ENCODE data around the gene COL4A3. TPM values are rescaled to one million over a fixed set of nuclear protein-coding genes. Genes with fewer than 3 reads are reported as not detected.

The COL4A3 gene
- total RNA-seq, 1 donor: not detected

DNA sequence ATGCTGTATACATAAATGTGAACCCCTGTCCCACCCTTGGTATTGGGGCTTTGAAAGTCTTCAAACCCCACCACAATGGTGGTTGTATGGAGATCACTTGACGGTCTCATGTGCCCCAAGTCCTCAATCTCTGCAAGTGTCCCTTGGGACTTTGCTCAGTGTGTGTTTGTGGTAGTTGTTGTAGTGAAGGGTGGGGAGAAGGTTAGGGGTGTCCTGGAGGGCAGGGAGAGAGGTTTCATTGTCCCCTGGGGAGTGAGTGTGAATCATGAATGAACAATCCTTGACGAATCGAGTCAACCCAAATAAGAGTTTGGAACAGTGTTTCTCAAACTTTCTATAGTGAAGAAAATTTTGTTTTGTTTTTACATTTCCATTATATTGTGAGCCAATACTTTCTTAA, 28.1 kb downstream of the COL4A3 start:
- TF ChIP-seq, protein P1, sequence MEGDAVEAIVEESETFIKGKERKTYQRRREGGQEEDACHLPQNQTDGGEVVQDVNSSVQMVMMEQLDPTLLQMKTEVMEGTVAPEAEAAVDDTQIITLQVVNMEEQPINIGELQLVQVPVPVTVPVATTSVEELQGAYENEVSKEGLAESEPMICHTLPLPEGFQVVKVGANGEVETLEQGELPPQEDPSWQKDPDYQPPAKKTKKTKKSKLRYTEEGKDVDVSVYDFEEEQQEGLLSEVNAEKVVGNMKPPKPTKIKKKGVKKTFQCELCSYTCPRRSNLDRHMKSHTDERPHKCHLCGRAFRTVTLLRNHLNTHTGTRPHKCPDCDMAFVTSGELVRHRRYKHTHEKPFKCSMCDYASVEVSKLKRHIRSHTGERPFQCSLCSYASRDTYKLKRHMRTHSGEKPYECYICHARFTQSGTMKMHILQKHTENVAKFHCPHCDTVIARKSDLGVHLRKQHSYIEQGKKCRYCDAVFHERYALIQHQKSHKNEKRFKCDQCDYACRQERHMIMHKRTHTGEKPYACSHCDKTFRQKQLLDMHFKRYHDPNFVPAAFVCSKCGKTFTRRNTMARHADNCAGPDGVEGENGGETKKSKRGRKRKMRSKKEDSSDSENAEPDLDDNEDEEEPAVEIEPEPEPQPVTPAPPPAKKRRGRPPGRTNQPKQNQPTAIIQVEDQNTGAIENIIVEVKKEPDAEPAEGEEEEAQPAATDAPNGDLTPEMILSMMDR (IDR thresholded peaks at IDR 0.05; ENCODE audit: extremely low read depth, low read depth, low read length): no peak
- Histone ChIP-seq H2AFZ (ENCODE audit: low read length) (no peak overlapping the region), H4K20me1 (ENCODE audit: insufficient read depth, low read length) (no peaks in the 10 kb centered on the region), H3K4me2 (ENCODE audit: insufficient read depth, low read length) (no peak overlapping the region), H3K27me3 (ENCODE audit: insufficient read depth, low read length) (no peaks in the 10 kb centered on the region), H3K27ac (ENCODE audit: low read depth, low read length) (no peak overlapping the region), H3K36me3 (ENCODE audit: insufficient read depth, low read length) (no peaks in the 10 kb centered on the region), H3K79me2 (ENCODE audit: insufficient read depth, low read length) (no peaks in the 10 kb centered on the region), H3K4me1 (ENCODE audit: insufficient read depth, low read length) (peaks cover 18% of the 10 kb centered on the region), H3K9me3 (ENCODE audit: low read depth, low read length) (no peaks in the 10 kb centered on the region), H3K4me3 (ENCODE audit: insufficient read depth, low read length) (no peak overlapping the region)
- DNase-seq (ENCODE audit: insufficient read length, low spot score, missing footprints): no peak

DNA sequence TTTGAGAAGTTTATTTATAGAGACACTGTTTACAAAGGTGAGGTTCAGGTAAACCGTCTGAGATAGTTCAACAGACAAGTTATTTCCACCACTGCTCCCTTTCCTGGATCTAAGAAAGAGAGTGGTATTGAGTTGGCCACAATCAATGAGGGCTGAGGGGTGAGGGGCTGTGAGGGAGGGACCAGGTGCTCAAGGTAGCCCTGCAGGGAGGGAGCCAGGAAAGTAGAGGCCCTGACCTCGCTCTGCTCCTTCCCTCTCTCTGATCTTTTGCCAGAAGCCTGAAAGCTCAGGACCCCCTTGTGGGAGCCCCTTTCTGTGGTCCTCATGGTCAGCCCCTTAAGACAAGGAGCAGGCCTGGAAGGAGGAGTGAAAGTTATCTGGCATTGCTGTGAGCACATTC, 29.8 kb downstream of the COL4A3 start:
- TF ChIP-seq, protein P1 (IDR thresholded peaks at IDR 0.05; ENCODE audit: extremely low read depth, low read depth, low read length): no peak
- H3K27me3 ChIP-seq (ENCODE audit: insufficient read depth, low read length): no peaks in the 10 kb centered on the region
- no peak overlapping the region for H2AFZ ChIP-seq (ENCODE audit: low read length)
- DNase-seq (ENCODE audit: insufficient read length, low spot score, missing footprints): peak; percentile 42
- H3K4me3 ChIP-seq (ENCODE audit: insufficient read depth, low read length): no peak overlapping the region
- no peak overlapping the region for H3K4me2 ChIP-seq (ENCODE audit: insufficient read depth, low read length)
- H3K27ac ChIP-seq (ENCODE audit: low read depth, low read length): no peak overlapping the region
- H4K20me1 ChIP-seq (ENCODE audit: insufficient read depth, low read length): no peaks in the 10 kb centered on the region
- peaks cover 4% of the 10 kb centered on the region for H3K4me1 ChIP-seq (ENCODE audit: insufficient read depth, low read length)
- H3K79me2 ChIP-seq (ENCODE audit: insufficient read depth, low read length): no peaks in the 10 kb centered on the region
- no peaks in the 10 kb centered on the region for H3K36me3 ChIP-seq (ENCODE audit: insufficient read depth, low read length)
- H3K9me3 ChIP-seq (ENCODE audit: low read depth, low read length): no peaks in the 10 kb centered on the region

DNA sequence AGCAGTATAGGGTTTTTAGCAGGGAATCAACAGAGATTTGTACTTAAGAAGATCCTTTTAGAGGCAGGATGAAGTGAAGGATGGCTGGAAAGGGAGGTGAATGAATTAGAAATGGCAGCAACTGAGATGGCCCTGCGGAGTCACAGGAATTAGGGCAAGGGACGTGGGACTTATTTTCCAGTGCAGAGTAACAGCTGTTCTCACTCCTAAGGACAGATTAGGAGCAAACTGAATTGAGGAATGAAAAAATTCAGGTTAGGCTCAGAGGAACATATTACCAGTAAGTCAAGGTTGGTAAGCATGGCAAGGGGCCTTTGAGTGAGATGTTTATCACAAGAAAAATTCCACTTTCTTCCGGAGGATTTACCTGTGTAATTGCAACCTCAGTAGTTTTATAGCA, 34.4 kb downstream of the COL4A3 start:
- H3K4me3 ChIP-seq (ENCODE audit: insufficient read depth, low read length): no peak overlapping the region
- H2AFZ ChIP-seq (ENCODE audit: low read length): no peak overlapping the region
- H3K4me1 ChIP-seq (ENCODE audit: insufficient read depth, low read length): no peaks in the 10 kb centered on the region
- H3K36me3 ChIP-seq (ENCODE audit: insufficient read depth, low read length): no peaks in the 10 kb centered on the region
- no peaks in the 10 kb centered on the region for H3K79me2 ChIP-seq (ENCODE audit: insufficient read depth, low read length)
- TF ChIP-seq, protein P1 (IDR thresholded peaks at IDR 0.05; ENCODE audit: extremely low read depth, low read depth, low read length): no peak
- no peaks in the 10 kb centered on the region for H3K27me3 ChIP-seq (ENCODE audit: insufficient read depth, low read length)
- no peaks in the 10 kb centered on the region for H4K20me1 ChIP-seq (ENCODE audit: insufficient read depth, low read length)
- H3K27ac ChIP-seq (ENCODE audit: low read depth, low read length): no peak overlapping the region
- DNase-seq (ENCODE audit: insufficient read length, low spot score, missing footprints): no peak
- no peak overlapping the region for H3K4me2 ChIP-seq (ENCODE audit: insufficient read depth, low read length)
- no peaks in the 10 kb centered on the region for H3K9me3 ChIP-seq (ENCODE audit: low read depth, low read length)

DNA sequence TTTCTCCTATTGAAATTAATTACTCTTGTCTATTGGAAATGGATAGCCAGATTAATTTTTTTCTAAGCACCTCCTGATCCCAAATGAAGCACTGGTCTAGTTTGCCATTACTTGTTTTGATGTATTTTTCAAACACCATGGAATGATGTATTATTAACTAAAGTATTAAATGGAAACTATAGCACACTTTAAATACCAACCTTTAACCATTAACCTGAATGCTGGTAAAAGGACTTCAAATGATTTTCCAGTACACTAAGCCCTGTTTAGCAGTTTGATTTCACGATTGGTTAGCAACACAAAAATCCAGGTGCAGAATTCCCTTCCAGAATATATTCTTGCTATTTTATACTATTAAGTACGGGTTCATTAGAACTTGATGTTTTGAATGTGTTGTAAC, 37.3 kb downstream of the COL4A3 start:
- Histone ChIP-seq H3K36me3 (ENCODE audit: insufficient read depth, low read length) (no peaks in the 10 kb centered on the region), H3K4me3 (ENCODE audit: insufficient read depth, low read length) (no peak overlapping the region), H3K27me3 (ENCODE audit: insufficient read depth, low read length) (no peaks in the 10 kb centered on the region), H2AFZ (ENCODE audit: low read length) (no peak overlapping the region), H3K4me2 (ENCODE audit: insufficient read depth, low read length) (no peak overlapping the region), H4K20me1 (ENCODE audit: insufficient read depth, low read length) (no peaks in the 10 kb centered on the region), H3K79me2 (ENCODE audit: insufficient read depth, low read length) (no peaks in the 10 kb centered on the region), H3K4me1 (ENCODE audit: insufficient read depth, low read length) (no peaks in the 10 kb centered on the region), H3K9me3 (ENCODE audit: low read depth, low read length) (no peaks in the 10 kb centered on the region), H3K27ac (ENCODE audit: low read depth, low read length) (no peak overlapping the region)
- TF ChIP-seq, protein P1 (IDR thresholded peaks at IDR 0.05; ENCODE audit: extremely low read depth, low read depth, low read length): no peak
- no peak for DNase-seq (ENCODE audit: insufficient read length, low spot score, missing footprints)

Data from osteoblast (primary cell).